GM19395 (cell line): ENCODE data around the gene HIP1R.

ENCODE experiments used
- ATAC-seq: cut with Tn5 transposase; IDR thresholded peaks from one replicate; pipeline ENCODE4 v1.9.1; 2021; ENCODE audit warnings: mild to moderate bottlenecking, moderate library complexity; ENCODE audit not compliant: unreplicated experiment

Gene HIP1R

DNA sequence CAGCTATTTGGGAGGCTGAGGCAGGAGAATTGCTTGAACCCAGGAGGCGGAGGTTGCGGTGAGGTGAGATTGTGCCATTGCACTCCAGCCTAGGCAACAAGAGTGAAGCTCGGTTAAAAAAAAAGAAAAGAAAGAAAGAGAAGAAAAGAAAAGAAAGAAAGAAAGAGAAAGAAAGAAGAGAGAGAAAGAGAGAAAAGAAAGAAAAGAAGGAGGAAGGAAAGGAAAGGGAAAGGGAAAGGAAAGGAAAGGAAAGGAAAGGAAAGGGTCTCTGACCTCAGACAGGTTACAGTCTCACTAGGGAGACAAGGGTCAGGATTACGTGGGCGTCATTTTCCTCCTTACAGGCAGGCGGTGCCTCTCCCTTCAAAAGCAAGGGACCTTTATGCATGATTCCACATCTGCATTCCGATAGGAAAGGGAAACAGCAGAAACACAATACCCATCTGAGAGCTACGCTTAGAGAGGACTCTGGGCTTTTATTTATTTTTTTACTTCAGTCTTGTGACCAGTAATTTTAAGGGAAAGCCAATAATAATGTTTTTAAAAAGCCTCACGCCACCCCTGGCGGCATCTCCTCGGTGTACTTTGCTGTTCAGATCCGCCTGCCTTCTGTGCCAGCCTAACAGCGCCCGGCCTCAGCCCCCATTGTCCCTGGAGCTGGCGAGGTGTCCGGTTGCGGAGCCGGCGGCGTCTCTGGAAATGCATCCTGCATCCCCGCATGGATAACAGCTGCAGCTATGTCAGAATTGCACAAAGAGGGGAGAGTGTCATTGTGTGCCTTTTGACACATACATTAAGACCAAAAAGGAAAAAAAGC is 945 bp upstream of the HIP1R start:
- ATAC-seq = no peak

DNA sequence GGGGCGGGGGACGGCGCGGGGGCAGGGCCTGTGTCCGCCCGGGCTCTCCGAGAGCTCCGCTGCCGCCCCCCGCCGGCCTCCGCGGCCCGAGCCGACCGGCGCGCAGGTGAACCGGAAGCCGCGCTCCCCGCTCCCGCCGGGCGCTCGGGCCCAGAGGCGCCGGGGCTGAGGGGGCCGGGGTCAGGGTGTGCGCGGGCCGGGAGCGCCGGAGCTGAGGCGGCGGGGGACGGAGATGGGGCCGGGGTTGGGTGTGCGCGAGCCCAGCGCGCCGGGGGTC is 431 bp downstream of the HIP1R start:
- ATAC-seq = no peak

DNA sequence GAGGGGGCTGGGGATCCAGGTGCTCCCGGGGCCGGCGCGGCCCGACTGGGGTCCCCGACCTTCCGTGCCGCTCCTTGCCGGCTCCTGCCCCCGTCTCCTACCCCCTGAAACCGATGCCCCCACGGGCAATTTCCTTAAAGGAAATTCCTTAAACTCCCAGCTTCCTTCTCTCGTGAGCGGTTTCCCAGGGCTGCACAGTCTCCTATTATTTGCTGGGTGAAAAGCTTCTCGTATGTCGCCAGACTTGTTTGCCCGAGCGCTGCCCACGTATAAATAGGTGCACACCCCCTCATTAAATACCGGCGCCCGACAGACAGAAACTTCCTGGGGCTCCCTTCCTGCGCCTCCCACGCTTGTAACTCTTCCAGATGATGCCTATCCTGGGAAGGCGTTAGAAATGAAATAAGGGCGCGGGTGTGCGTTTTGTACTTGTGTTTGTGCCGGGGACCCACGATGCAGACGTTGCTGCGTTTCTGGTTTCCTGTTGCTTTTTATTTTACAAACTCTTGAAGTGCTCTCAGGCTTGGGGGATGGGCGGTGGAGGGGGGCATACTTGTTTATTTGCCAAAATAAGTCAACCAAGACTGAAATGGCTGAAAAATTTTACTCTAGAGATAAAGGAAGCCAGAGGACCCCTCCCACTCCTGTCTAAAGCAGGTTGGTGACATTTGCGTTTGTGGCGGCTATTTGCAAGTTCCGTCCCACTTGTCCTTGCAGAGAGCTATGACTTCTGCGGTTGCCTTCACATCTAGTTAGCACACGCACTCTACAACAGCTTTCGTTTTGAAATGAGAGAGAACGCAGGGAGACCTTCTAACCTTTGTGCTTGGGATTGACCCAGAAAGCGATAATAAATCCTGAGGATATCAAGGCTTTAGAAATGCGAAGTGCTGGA is 1.0 kb downstream of the HIP1R start:
- no peak for ATAC-seq

DNA sequence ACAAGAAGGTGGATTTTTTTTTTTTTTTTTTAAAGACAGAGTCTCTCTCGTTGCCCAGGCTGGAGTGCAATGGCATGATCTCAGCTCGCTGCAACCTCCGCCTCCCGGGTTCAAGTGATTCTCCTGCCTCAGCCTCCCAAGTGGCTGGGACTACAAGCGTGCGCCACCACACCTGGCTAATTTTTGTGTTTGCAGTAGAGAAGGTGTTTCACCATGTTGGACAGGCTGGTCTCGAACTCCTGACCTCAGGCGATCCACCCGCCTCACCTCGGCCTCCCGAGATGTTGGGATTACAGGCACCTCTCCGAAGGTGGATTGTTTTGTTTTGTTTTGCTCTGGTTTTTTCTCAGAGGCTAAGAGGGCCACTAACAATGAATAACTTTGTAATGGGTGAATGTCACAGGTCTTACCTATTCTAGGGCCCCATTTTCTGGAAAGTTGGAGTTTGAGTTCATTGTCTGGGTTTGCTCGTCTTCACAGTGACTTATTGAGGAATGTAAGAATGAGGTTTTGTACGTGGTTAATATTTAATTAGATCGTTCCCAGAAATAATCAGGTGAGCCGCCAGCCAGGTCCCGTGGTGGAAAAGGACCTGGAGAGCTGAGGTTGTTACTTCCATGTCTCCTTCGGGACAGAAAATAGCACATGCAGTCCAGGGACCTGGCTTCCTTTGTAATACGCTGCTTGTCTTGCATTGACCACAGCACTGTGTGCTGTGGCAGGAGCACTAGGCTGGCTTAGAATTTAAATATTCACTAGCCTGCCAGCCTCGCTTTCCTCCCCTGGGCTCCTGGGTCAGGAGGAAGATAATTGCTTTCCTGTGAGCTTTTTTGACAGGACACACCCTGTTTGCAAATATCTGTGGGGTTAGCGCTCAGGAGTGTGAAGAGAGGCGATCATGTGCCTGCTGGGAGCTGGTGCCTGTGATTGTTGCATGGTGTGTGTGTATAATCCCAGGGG is 2.3 kb downstream of the HIP1R start:
- no peak for ATAC-seq

DNA sequence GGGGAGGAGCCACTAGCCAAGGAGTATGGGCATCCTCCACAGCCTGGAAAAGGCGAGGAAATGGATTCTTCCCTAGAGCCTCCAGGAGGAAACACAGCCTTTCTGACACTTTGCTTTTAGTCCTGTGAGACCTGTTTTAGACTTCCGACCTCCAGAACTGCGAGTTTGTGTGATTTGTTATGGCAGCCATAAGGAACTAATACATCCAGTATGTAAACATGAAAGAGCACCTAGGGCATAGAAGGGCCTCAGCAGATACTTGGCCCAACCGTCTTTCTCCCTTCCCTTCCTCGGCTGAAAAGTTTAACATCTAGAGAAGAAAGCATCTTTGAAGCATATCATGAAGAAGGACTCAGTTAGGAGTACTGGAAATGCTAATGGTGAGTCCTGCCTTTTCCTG is 3.6 kb downstream of the HIP1R start:
- ATAC-seq = no peak

DNA sequence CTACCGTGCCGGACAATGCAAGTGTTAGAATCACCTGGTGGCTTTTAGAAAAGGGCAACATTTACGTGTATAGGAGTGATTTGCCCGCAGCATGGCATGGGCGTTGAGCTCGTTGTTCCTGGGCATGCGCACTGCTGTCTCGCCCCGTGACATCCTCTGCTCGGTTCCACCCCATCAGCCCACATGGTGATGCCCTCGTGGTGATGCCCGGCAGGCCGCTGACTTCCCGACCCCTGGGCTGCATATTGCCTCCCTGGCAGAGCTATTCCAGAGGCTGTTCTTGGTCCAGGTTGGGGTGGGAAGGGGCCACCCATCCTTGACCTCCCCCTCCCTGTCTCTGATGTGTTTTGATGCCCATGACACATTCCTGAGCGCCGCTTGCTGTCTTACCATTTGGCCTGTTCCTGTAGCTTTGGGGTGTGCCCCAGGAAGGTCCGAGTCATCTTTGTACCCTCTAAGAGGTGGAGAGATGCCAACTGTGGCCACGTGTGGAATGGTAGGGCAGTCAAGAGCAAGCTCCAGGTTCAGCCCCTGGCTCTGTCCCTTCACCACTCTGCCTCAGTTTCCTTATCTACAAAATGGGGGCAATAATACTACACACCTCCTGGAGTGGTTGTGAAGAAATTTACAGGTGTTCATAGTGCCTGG is 4.8 kb downstream of the HIP1R start:
- no peak for ATAC-seq

DNA sequence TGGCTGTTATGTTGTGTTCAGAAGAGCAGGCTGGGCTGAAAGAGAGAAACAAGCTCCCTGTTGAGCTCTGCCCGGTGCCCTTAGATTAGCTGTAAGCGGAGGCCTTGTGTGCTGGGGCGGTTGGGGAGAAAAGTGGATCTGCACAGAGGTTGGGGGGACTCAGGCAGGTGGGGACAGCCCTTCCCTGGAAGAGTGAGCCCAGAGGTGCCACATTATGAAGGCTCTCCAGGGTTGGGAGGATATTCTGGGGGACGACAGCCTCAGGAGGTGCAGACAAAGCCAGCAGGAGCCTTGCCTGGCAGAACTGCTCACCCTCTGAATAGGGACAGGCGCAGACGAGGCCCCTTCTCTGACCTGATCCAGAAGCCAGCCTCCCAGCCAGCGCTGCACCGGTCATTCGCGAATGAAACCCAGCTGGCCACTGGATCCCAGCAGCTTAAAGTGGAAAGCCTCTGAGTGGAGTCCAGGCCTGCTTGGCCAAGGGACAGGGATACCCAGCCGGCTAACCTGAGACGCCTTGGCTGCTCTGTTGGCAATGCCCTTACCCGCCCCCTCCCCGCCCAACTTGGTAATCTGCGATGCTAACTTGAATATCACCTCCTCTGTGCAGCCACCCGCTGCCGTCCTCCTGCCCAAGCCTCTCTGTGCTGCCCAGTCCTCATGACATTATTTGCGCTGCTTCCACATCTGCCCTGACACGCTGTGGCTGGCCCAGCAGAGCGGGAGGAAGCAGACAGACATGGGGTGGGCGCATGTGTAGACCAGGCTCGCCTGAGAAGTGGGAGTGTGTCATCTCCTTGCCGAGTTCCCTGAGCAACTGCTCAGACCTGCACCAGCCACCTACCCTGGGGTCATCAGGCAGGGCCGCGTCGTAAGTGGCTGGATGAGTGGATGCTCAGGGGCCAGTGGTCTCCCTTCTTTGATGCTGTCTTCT is 5.6 kb downstream of the HIP1R start:
- no peak for ATAC-seq

DNA sequence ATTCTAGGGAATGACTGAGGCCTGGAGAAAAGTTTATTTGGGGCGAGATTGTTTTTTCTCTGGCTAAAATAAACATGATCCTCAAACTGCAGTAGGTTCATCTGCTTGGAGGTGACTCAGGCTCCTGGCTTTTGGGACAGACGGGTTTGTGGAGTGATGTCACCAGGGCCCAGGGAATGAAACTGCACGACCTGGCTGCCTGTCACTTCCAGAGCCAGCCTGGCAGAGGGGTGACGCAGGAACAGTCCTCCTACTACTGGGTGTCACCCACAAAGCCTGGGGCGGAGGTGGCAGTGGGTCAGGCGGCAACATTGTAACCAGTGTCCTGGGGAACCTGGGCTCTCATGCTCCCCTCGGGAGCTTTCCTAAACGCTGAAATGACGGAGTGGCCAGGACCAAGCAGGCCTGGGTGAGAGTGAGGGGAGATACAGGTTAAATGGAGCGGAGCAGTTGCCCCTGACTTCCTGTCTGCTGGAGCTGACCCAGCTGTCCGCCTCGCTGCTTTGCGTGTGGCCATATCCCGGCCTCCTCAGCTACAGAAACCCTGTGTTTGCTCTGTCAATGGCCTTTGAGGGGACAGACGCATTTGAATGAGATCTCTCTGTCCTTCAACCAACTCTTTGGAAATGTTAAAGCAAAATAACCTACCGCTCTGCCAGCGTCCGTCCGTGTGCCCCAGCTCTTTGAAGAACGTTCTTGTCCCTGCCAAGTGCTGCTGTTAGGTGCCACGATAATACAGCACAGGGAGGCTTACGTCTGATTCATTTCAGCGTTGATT is 6.5 kb downstream of the HIP1R start:
- no peak for ATAC-seq

DNA sequence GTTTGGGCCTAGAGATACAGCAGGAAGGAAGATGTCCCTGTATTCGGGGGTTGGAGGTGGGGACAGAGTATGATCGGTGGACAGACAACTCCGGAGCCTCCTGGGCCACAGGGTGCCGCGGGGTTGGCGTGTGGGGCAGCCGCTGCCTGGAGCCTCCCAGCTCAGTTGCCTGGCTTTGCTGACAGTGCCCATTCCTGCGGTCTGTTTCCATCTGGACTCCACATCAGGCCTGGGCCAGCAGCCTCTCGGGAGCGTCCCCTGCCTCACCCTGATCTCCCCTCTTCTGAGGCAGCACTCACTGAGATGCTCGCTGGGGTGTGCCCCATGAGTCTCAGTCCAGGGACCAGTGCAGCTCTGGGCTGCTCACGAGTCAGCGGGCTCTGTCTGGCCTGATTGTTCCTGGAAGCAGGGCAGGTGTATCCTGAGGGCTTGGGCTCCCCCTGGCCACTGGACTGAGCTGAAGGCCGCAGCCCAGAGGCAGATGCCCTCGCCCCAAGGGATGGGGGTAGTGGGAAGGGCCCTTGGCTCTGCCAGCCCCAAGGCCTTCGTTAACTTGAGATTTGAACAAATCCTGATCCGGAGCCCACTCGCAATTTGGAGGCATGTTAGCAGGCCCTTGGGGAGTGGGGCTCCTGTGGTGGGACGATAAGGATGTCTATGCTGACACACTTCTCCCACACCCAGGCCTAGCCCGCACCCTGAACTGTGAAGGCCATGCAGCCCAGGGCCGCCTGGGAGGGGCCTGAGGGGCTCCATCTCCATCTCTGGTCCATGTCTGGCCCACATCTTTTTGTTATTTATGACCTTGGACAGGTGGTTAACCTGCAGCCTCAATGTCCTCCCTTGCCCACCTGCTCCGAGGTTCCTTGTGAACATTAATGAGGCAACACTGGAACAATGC is 7.5 kb downstream of the HIP1R start:
- ATAC-seq = no peak

DNA sequence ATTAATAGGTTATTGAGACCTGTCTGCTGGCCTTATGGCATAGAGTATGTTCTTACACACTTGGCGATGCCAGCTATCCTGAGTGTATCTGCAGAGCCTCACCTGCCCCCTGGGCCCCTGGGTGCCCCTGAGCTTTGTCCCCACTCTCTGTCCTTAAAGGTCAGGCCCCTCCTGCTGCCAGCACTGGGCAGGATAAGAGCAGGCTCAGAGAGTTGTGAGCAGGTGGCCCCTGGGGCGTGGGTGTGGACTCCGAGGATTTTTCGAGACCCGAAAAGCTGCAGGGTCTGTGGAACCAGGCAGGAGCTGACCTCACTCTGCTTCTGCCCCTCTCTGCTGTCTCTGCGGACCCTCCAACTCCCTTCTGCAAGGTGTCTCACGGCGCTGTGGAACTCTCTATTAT is 8.2 kb downstream of the HIP1R start:
- no peak for ATAC-seq

DNA sequence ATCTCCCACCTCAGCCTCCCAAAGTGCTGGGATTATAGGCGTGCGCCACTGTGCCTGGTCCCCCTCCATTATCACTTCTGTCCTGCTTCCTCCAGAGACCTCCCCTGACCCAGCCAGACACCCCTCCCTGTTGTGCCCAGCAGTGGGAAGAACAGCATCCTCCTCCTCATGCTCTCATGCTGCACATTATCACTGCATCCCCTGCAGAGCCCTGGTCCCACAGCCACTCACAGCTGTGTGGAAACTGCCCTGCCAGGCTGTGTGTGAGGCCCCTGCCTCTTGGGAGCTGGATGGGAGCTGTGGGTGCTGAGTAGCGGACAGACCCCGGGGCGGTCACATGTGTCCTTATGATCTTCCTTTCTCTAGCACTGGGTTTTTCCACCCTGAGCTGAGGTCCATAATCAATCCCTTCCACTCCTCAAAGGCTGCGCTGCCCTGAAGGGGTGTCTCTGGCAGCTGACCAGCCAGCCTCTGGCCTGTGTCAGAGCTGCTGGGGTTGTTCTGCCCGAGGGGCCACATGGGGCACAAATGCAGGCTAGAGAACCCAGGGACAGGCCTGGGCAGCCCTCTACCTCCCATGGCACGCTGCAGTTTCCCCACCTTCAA is 9.2 kb downstream of the HIP1R start:
- ATAC-seq = no peak

DNA sequence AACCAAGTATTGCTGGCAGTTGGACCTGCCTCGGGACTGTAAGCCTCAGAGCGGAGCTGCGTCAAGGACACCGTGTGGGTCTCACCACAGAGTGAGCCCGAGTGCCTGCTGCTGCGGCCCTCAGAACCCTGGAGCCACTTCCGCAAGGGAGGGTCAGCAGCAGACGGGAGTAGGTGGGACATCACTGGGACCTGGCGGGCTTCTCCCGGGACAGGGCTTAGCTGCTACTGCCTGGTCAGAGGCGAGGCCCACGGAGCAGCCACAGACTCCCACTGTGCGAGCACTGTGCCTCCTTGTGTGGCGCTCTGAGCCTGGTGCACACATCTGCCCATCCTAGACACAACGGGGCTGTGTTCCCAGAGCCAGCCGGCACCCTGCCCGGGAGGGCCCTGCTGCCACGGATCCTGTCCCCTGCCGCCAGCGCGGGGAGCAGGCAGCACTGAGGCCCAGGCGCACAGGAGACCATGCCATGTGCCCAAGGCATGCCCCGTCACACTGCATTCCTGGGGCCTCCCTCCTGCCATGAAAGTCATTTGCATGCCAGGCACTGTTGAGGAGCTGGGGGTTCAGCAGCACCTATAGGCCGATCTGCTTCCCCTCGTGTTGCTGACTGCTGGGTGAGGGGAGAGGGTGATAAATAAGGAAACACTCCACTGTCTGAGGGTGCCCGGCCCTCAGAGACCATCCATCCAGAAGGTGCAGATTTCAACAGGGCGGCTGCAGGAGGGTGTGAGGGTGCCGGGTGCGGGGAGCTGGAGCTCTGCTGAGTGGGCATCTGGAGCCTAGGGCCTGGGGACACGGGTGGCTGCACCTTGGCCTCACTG is 10.0 kb downstream of the HIP1R start:
- no peak for ATAC-seq

DNA sequence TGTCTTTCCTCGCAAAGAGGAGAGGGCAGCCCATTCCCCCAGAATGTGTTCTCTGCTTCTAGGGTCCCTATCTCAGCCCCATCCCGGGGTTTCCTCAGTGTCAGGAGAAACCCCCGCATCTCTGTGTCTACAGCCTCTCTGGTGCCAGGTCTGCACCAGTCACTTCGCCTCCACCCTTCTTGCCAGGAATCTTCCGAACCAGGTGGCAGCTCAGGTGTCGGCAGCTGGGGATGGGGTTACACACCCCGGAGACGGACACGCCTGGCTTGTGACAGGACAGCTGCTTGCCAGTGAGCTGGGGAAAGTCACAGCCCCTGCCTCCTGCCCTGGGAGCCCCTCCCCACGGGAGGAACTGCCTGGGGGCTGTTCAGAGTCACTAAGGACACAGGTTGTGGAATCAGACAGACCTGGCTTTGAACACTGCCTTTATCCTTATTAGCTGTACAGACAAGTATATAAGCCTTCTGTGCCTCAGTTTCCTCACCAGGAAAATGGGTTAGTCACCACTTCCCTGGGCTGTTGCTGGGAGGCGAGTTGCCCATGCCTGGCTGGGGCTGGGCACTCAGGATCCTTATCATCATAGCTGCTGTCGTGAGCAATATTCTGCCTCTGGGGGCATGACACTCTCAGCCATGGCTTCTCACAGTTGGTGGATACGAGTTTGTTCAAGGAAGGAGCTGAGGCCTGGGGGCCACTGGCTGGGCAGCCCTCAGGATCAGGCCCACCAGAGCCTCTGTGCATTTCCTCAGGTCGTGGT is 10.8 kb downstream of the HIP1R start:
- ATAC-seq = no peak

DNA sequence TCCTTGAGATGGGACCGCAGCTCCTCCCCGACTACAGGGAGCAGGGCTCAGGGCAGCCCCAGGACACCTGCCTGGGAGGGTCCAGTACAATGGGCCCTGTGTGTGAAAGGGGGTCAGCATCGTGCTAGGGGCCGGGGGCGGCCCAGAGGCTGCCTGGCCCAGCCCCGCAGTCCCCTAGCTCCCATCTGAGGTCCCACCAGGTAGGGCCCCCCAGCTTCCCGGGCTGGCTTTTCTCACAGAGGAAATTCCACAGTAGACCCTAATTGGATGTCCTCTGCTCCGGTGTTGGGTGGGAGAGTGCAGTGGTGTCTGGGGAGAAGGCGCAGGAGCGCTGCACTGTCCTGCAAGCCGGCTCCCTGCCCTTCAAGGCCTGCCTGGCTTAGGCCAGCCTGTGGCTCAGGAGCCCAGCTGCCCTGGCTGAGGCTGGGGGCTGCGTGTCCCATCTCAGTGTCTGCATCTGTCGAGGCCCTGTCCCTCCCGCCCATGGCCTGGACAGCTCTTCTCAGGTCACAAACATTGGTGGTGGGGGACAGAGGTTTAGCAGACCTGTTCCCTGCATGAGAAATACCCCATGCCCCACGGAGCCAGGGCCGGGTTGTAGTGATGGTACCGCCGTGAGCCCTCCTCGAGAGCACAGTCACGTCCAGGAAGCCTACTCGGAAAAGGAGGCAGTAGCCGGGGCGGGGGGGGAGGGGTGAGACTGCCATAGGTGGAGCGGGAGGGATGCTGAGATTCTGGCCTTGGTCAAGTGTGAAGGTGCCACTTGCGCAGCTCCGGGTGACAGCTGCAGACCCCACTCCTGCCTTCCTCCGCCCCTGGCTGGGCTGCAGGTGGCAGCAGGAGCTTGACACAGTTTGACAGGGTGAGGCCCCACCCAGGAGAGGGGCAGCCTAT is 11.6 kb downstream of the HIP1R start:
- ATAC-seq = no peak

DNA sequence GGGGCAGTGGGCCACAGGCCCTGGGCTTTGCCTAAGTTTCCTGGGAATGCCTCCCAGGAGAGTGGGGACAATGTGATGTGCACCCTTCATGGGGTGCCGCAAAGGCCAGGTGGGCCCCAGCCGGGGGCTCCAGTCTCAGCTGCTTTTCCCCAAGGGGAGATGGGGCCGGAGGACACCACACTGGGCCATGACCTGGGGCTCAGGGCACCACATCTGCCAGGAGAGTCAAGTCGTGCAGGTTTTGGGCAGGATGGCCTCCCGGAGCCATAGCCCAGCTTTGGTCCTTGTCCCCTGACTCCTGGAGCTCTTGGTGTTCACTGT is 12.2 kb downstream of the HIP1R start:
- ATAC-seq = no peak
